ENCODE measurements around the gene MLLT11.

The MLLT11 gene

DNA sequence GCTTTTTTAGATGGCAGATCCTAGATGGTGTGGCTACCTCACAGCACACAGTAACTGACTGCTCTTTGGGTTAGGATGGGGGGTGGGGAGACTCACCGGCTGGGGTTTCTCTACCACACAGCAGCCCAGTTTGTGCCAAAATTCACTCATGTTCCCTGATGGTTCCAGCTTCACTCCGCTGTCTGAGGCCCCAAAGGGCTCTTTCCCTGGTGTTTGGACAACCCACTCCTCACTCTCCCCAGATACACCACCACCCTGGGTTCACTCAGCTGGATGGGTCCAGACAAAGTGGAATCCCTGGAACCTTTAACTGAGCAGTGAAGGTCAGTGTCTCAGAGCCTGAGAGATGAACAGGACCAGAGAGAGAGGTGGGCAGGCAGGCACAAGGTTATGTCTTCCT lies 4.6 kb upstream of the MLLT11 start:
- peaks cover 17% of the 10 kb centered on the region for H4K20me1 ChIP-seq (ENCODE audit: control insufficient read depth, insufficient read depth, low read depth, low read length)
- peaks cover 84% of the 10 kb centered on the region for H3K36me3 ChIP-seq (ENCODE audit: control insufficient read depth, low read length)
- no peaks in the 10 kb centered on the region for H3K27me3 ChIP-seq (ENCODE audit: control insufficient read depth, low read length)
- H3K4me1 ChIP-seq (ENCODE audit: control insufficient read depth, low read length): peaks cover 31% of the 10 kb centered on the region
- TF ChIP-seq, protein P1, sequence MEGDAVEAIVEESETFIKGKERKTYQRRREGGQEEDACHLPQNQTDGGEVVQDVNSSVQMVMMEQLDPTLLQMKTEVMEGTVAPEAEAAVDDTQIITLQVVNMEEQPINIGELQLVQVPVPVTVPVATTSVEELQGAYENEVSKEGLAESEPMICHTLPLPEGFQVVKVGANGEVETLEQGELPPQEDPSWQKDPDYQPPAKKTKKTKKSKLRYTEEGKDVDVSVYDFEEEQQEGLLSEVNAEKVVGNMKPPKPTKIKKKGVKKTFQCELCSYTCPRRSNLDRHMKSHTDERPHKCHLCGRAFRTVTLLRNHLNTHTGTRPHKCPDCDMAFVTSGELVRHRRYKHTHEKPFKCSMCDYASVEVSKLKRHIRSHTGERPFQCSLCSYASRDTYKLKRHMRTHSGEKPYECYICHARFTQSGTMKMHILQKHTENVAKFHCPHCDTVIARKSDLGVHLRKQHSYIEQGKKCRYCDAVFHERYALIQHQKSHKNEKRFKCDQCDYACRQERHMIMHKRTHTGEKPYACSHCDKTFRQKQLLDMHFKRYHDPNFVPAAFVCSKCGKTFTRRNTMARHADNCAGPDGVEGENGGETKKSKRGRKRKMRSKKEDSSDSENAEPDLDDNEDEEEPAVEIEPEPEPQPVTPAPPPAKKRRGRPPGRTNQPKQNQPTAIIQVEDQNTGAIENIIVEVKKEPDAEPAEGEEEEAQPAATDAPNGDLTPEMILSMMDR (IDR thresholded peaks at IDR 0.05; ENCODE audit: low read depth, low read length, poor library complexity, severe bottlenecking): no peak
- no peak for TF ChIP-seq EZH2phosphoT487 (IDR thresholded peaks at IDR 0.05; ENCODE audit: borderline replicate concordance, low read length)
- no peaks in the 10 kb centered on the region for H3K9me3 ChIP-seq (ENCODE audit: control insufficient read depth, insufficient read depth, low read length)
- H3K4me2 ChIP-seq (ENCODE audit: low read length): no peak overlapping the region
- peaks cover 27% of the 10 kb centered on the region for H3F3A ChIP-seq (ENCODE audit: control insufficient read depth, insufficient read depth)
- peaks cover 52% of the 10 kb centered on the region for H3K79me2 ChIP-seq (ENCODE audit: control insufficient read depth, low read length)
- no peak overlapping the region for H3K27ac ChIP-seq (ENCODE audit: low read depth, low read length)
- H3K4me3 ChIP-seq (ENCODE audit: low read length): no peak overlapping the region
- H3K9me2 ChIP-seq (replicated peaks; ENCODE audit: control insufficient read depth, low read length): no peaks in the 10 kb centered on the region

DNA sequence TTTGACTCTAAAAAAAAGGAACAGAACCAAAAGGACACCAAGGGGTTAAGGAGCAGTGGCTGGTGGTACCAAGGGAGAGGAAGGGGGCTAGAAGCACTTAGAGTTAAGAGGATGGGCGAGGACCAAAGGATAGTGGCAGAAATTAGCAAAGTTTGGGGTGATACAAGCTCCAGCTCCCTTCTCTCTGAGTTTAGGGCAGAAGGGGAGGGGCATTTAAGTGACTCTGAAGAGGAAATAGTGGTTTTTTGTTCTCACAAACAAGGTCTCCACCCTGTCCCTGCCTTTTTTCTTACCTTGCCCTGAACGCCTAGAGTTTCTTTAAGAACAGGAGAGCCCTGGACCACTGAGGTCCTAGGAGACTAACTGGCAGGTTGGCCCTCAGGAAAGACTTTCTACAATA lies 4.0 kb upstream of the MLLT11 start:
- H3K4me1 ChIP-seq (ENCODE audit: control insufficient read depth, low read length): peaks cover 37% of the 10 kb centered on the region
- no peak overlapping the region for H3K27ac ChIP-seq (ENCODE audit: low read depth, low read length)
- H3K4me3 ChIP-seq (ENCODE audit: low read length): peak overlapping the region; percentile 24; the same call in 1 of the 2 replicates
- H3K36me3 ChIP-seq (ENCODE audit: control insufficient read depth, low read length): peaks cover 78% of the 10 kb centered on the region
- H3K9me3 ChIP-seq (ENCODE audit: control insufficient read depth, insufficient read depth, low read length): no peaks in the 10 kb centered on the region
- no peak for TF ChIP-seq EZH2phosphoT487 (IDR thresholded peaks at IDR 0.05; ENCODE audit: borderline replicate concordance, low read length)
- TF ChIP-seq, protein P1 (IDR thresholded peaks at IDR 0.05; ENCODE audit: low read depth, low read length, poor library complexity, severe bottlenecking): no peak
- peaks cover 58% of the 10 kb centered on the region for H3K79me2 ChIP-seq (ENCODE audit: control insufficient read depth, low read length)
- peaks cover 21% of the 10 kb centered on the region for H3F3A ChIP-seq (ENCODE audit: control insufficient read depth, insufficient read depth)
- no peaks in the 10 kb centered on the region for H3K27me3 ChIP-seq (ENCODE audit: control insufficient read depth, low read length)
- H3K4me2 ChIP-seq (ENCODE audit: low read length): peak overlapping the region; percentile 19
- no peaks in the 10 kb centered on the region for H3K9me2 ChIP-seq (replicated peaks; ENCODE audit: control insufficient read depth, low read length)
- H4K20me1 ChIP-seq (ENCODE audit: control insufficient read depth, insufficient read depth, low read depth, low read length): peaks cover 17% of the 10 kb centered on the region

DNA sequence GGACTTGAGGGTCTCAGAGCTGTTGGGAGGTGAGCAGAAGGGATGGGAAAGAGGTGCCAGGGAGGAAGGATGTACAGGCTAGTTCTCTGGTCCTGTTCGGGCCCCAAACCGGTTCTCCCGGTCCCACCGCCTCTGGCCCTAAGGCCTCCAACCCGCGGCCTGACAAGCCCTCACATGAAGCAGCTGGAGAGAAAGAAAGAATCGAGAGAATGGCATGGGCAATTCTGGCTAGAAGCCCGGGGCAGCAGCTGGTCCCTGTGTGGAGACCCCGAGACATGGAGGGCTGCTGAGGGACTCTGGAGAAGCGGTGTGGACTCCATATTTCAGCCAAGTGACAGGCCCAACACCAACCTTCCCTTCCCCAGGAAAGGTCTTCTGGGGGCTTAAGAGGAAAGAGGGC lies 1.5 kb upstream of the MLLT11 start:
- no peaks in the 10 kb centered on the region for H3K9me2 ChIP-seq (replicated peaks; ENCODE audit: control insufficient read depth, low read length)
- peaks cover 53% of the 10 kb centered on the region for H3K36me3 ChIP-seq (ENCODE audit: control insufficient read depth, low read length)
- peaks cover 15% of the 10 kb centered on the region for H4K20me1 ChIP-seq (ENCODE audit: control insufficient read depth, insufficient read depth, low read depth, low read length)
- no peaks in the 10 kb centered on the region for H3K9me3 ChIP-seq (ENCODE audit: control insufficient read depth, insufficient read depth, low read length)
- TF ChIP-seq EZH2phosphoT487 (IDR thresholded peaks at IDR 0.05; ENCODE audit: borderline replicate concordance, low read length): no peak
- TF ChIP-seq, protein P1 (IDR thresholded peaks at IDR 0.05; ENCODE audit: low read depth, low read length, poor library complexity, severe bottlenecking): no peak
- H3K4me3 ChIP-seq (ENCODE audit: low read length): peak overlapping the region; percentile 86
- 0 out of 2 replicates have a peak, but pooled peaks cover 3% of the 10 kb centered on the region for H3F3A ChIP-seq (ENCODE audit: control insufficient read depth, insufficient read depth)
- H3K27ac ChIP-seq (ENCODE audit: low read depth, low read length): peak overlapping the region; percentile 57
- peaks cover 61% of the 10 kb centered on the region for H3K79me2 ChIP-seq (ENCODE audit: control insufficient read depth, low read length)
- peak overlapping the region; percentile 88 for H3K4me2 ChIP-seq (ENCODE audit: low read length)
- no peaks in the 10 kb centered on the region for H3K27me3 ChIP-seq (ENCODE audit: control insufficient read depth, low read length)
- H3K4me1 ChIP-seq (ENCODE audit: control insufficient read depth, low read length): peaks cover 43% of the 10 kb centered on the region
